Activated naive CD4-positive, alpha-beta T cell treated with anti-CD3 and anti-CD28 coated beads, Interleukin-2, amount 50 U/mL, for 16 hours (primary cell): ENCODE results near the gene EHBP1.
"Not testable (repeated sequence)": the region's sequence is repeated elsewhere in the genome, so short reads cannot be mapped to it uniquely, and the experiment has no call there.

ENCODE experiments used
- DNase-seq: peaks from one replicate; pipeline ENCODE4 v3.0.0-alpha.2; 2020

EHBP1 gene

DNA sequence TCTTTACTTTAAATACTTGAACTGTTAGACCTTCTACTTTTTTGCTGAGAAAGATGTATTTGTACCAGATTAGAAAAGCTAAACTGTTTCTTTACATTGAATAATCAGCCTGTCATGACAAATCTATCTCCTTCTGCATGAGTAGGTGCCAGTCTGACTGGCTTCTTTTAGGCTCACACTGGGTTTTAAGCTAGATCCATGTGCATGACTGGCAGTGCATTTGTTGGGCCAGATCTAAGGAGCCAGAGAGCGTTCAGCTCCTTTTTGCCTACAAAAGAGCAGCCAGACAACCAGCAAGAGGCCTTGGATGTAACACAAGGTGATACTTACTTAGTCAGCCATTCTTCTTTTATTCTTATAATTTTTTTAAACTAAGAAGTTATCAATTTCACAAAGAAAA, 263.2 kb downstream of the EHBP1 start:
- DNase-seq = no peak

DNA sequence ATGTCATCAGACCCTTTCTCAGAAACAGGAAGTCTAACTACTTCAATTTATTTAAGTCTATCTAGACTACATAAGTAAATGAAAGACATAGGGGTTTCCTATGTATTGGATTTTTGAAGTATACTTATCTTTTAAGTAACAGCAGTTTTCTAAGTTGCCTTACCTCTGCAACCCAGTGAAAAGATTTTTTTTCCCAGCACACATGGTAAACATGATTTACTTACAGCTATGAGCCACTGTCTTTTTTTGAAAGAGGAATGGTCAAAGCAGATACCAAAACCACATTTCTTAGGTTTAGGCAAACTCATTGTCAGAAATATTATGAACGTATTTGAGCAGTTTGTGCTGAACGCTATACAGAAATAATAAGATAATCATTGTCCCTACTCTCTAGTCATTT, 266.4 kb downstream of the EHBP1 start:
- no peak for DNase-seq

DNA sequence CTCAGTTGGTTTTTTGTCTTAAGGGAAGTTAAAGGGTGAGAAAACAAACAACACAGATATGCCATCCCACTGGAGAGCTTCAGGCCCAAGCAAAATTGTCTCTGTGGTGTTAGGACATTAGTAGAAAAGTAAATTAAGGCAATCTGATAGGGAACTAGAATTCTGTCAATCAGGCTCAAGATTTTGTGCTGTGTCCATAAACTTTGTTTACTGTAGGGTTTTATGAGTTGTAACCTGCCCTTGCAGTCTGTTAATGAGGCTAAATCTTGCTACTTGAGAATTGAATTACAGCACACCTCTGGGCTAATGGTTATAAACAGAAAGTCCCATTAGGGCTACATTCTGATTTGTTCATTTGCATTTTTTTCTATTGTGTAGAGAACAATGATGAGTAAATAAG, 267.1 kb downstream of the EHBP1 start:
- no peak for DNase-seq

DNA sequence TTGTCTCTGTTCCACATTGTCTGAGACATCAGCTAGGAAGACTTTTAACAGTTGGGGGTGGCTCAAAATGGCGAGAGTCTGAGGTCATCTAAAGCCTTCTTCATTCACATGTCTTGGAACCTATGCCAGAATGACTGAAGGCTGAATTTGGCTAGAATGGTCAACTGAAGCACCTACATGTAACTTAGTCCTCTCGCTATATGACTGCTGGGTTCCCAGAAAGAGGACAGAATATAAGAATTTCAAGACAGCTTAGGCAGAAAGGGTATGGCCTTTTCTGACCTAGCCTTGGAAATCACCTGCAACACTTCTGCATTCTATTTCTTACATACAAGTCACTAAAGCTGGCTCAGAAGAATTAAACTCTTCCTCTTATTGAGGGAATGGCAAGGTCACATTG, 269.5 kb downstream of the EHBP1 start:
- DNase-seq = no peak

DNA sequence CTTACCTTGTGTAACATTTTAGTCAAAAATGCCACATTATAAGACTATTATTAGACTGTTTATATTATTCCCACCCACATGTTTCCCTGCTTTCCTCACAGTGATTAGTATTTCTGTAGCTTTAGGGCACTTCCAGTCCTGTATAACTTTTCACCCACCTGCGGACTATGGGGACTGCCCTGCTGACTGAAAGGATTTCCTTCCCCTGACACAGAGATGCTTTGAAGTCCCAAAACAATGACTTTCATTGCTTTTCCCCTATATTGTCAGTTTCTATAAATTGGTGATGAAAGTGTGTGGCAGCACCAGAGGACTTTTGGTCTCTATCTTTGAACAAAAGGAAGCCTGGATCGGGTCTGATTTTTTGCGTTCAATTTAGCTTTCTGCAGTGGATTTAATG, 286.1 kb downstream of the EHBP1 start:
- no peak for DNase-seq

DNA sequence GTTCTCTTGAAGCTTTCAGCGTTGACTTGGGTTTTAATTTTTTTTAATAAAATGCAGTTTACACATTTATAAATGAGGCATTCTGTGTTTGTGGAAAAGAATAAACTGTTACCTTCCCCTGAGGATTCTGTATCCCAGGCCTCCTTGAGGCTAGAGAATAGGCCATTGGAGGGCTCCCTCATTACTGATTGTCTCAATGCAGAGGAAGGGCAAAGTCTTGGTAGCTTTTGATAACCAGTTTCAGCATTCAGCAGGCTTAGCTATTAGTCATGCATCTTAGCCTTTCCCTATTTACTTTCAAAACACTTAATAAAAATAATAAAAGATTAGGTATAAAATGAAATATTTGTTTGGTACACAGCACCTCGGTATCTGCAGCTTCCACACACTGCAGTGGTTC, 287.0 kb downstream of the EHBP1 start:
- no peak for DNase-seq

DNA sequence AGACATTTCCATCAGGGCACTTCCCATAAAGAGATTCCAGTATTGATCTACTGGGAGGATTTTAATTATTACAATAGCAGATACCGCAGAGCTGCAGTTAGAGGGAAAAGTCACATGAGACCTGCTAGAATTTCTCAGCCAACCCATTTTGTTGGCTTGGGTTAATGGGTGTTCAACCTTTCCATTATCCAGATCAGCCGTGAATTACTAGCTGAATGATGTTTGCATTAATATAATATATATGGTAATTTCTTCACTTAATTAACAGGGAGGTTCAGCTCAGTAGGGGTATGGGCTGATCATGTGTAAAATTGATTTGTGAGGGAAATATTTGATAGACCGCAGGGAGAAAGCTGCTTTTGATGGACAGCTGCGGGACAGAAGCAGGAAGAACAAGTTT, 288.7 kb downstream of the EHBP1 start:
- no peak for DNase-seq

DNA sequence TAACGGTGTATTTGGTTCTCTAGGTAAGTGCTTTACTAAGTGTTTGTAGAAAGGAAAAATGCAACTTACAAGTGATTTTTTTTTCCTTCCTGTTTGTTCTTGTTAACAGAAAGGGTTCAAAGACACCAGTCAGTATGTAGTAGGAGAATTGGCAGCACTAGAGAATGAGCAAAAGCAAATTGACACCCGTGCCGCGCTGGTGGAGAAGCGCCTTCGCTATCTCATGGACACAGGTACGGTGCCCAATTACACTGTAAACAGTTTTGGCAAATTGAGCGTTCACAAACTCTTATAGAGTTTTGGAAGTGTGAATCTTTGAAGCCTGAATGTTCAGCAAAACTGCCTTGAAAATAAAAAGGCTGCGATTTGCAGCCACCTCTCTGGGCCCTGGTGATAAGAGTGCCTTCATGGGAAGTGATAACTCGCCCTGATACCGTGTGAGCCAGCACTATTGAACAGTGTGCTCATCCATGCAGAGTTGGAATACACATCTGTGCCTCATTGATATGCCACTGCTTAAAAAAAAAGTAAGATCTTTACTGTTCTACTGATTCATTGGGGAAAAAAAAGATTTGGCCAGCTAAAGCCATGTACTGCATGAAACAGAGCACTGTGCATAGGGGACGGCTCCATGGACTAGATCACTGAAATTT, 291.1 kb downstream of the EHBP1 start:
- DNase-seq = no peak

DNA sequence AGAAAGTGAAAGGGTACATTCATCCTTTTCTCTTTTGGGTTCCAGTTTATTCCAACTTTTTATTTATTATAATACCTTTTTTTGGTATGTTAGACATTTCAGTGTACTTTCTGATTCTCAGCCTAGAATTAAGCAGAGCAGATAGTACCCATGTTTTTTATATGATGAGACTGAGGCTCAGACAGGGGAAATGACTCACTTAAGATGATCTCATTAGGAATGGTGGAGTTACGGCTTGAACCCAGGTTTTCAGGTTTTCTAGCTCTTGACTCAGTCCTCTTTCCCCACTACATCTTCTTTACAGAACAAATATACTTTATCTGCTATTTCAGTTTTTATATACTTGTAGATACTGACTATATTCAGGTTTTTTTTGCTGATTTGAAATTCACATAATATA, 293.4 kb downstream of the EHBP1 start:
- no peak for DNase-seq

DNA sequence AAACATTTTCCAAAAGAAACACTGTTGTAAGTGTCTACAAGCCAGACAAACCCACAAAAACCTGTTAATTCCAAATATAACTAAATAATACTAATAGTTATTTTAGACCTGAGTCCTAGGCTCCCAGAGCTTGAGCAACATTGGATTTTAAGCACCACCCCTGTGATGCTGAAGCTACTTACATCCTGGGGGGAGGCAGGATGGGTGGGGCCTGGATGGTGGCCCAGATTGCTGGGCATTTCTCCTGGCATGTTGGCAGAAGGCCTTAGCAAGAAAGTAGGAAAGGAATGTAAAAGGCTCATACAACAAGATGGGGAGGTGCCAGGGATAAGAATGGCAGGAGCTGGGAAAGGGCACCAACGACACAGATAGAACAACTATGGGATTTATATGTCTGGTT, 294.4 kb downstream of the EHBP1 start:
- DNase-seq = no peak

DNA sequence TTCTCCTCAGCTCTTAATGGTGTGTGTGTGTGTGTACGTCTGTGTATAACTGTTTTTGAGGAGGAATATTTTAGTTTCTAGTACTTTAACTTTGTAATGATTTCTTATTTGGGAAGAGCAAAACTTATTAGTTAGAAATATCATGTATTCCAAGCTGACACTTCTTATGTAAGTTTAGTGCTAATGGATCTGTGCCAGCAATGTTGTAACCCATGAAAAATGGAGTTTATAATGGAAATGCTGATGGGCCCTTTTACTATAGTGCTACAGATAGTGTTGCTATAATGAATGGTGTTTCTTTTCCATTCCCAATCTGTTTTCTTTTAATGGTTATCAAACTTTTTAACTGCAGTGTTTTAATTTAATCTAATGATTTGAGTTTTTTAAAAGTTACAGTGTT, 295.3 kb downstream of the EHBP1 start:
- DNase-seq = no peak

DNA sequence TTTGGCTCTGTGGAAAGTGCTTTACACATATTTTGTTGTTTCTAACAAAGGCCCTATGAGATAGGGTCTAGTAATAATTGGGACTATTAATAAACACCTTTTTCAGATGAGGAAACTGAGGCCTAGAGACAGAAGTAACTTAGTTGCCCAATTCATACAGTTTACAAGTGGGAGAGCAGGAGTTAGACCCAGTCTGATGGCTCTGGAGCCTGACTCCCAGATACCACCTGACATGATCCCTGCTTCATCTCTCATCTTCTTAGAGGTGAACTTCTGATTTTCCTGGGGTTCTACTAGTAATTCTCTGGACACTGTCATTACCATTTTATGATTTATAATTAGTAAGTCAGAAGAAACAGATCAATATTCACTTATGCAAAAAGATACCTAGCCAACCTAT, 296.1 kb downstream of the EHBP1 start:
- no peak for DNase-seq

DNA sequence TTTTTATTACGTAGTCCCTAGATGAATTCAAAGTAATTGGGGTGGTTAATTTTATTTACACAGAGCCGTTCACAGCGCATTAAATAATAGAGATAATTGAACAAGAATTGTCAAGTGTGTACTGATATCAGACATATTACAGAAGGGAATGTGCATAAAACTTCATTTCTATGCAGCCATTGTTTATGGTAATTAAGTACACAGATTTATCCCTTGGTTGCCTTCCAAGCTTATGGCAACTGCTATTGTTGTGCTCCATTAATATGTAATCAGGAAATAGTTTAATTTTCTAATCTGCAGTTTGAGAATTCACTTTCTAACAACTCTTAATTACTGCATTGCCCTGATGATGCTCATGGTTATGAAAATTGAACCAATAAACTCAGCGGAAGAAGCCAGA, 297.8 kb downstream of the EHBP1 start:
- DNase-seq = no peak

DNA sequence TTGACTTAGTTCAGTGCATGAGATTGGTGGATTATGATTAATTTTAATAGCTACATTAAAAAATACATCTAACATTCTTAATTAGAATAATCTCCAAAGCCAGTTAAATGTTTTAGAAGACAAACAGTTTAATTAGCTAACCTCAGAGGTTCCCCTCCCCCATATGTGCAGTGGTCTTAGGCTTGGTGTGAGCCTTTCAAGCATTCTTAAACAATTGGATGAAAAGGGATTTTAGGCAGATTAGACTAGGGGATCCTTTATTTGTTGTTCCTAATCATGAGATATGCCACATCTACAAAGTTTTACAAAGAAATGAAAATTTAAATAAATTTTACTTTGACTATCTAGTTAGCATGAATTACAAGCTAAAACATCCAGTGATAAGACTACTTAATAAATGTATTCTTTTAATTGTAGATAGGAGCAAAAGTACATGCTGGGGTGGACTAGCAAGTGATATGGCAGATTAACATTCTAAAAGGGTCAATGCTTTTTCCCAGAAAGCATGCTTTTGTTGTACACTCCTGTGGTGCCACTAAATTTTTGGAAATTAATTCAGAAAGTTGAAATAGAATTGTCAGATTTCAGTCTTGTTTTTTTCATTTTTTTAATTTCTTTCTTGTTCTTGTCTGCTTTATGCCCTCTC, 302.4 kb downstream of the EHBP1 start:
- no peak for DNase-seq

DNA sequence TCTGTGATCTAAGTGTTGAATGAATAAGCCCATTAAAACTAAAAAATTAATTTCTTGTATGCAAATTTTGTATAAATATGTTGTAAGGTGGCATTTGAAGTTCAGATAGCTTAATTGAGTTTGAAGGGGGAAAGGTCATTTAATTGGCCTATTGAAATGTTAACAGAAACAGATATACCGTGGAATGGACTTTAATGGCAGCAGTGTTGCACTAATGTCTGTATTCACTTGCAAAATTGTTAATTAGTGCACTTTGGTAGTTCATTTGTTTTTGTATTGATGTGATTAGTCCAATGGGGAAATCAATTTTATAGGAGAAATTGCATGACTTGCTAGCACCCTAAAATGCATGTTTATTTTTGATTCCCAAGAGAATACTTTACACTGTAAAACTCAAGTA, 303.3 kb downstream of the EHBP1 start:
- no peak for DNase-seq

DNA sequence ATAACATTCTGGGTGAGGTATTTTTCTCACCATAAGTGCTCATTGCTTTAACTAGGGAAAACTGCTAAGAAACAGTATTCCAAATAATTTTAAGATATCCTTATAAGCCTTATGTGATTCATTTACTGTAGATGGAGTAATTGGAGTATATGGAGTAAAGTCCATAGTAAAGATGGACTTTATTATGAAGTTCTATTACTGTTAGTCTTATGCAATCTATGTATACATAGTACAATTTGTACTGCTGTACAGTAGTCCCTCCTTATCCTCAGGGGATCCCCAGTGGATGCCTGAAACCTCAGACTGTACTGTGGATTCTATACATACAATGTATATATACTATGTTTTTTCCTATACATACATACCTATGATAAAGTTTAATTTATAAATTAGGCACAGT, 304.0 kb downstream of the EHBP1 start:
- no peak for DNase-seq

DNA sequence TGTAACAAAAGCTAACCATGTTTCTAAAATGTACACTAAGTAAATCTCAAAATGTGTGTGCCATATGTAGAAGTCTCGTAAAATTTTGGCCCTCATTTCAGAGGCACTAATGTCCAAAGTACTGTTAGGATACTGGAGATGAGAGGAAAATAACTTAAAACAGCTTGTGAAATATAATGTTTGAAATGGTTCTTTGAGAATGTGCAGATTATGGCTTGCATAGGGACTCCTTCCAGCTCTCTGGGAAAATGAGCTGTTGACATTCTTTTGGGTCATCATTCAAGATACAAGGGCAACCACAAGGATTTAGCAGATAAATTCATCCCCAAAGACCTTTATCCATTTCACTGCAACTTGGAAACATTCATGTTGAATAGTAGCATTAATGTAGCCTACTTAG, 307.0 kb downstream of the EHBP1 start:
- no peak for DNase-seq

DNA sequence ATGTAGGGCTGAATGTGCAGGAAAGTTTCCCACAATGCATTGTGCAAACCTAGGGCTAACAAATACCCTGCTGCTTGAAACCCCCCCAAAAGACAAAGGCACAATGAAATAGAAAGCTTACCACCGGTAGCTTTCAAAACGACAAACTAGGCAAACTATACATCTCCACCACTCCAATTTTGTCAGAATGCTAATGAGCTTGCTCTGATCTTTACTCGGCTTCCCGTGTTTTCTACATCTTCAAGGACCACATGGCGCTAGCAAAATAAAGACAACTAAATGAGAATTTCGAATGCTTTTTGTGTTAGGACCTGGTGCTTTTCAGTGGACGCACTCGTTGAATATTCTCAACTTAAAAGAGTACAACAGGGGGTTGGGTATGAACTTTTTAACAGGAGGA, 307.9 kb downstream of the EHBP1 start:
- no peak for DNase-seq

DNA sequence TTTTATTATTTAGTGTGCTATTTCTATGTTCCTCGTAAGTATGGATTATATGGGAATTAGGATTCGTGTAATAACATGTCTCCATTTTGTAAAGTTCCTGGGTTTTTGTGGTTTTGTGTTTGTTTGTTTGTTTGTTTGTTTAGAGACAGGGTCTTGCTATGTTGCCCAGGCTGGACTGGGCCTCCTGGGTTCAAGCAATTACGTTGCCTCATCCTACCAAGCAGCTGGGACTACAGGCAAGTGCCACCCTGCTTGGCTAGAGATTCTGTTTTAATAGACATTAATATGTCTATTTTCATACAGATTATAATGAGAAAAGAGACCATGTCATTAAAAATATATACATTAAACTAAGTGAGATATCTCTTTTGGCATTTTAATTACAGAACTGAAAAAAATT, 309.9 kb downstream of the EHBP1 start:
- DNase-seq = no peak

DNA sequence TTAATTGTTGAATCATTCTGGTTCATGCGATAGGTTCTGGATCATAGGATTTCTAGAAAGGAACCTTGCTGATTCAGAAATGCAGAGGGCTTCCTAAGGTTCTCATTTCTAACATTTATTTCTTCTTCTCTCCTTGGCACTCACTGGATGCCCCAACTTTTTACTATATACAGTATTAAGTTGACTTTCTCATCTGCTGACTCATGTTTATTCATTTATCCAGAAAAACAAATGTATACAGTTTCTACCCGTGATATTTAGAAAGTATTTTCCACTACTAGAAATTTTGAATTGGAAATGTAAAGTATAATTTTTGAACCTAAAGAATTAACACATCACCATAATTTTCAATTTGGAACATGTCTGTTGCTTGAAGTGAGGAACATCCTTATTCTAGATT, 312.9 kb downstream of the EHBP1 start:
- no peak for DNase-seq

DNA sequence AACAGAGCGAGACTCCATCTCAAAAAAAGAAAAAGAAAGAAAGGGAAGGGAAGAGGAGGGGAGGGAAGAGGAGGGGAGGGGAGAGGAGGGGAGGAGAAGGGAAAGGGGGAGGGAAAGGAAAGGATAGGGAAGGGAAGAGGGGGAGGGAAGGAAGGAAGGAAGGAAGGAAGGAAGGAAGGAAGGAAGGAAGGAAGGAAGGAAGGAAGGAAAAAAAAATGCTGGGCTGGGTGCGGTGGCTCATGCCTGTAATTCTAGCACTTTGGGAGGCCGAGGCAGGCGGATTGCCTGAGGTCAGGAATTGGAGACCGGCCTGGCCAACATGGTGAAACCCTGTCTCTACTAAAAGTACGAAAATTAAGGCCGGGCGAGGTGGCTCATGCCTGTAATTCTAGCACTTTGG, 314.2 kb downstream of the EHBP1 start:
- DNase-seq = not testable (repeated sequence)

DNA sequence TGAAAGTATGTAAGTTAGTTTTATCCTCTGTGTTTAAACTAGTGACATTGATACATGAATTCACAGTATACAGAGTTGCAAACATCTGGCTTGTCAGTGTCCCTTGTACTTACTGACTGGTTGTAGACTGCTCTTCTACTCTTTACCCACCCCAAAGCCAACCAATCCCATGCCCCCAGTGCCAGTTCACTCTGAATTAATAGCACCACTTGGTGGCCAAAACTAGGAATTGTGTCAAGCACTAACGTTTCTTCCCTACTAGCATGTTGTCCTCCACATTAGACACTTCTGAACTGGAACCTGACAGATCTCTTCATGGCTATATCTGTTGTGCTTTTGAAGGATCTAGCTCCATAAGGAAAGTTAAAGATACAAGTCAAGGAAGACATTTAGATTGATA, 317.9 kb downstream of the EHBP1 start:
- no peak for DNase-seq

DNA sequence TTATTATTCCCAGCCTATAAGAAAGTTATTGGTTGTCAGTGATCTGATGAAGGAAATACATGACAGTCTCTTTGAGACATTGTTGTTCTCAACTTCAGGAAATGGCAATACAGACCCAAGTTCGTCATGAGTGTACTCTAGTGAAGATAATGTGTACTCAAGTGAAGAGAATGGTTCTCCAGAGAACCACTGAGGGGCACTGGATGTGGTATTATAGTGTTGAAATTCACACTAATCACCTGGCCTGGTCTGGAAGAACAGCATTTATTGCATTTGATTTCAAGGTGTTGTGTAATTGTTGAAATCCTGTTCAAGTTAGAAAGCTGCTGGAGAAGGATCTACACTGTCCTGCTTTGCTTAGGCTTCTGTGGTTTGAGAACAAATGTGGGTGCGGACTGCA, 321.7 kb downstream of the EHBP1 start:
- DNase-seq = no peak

DNA sequence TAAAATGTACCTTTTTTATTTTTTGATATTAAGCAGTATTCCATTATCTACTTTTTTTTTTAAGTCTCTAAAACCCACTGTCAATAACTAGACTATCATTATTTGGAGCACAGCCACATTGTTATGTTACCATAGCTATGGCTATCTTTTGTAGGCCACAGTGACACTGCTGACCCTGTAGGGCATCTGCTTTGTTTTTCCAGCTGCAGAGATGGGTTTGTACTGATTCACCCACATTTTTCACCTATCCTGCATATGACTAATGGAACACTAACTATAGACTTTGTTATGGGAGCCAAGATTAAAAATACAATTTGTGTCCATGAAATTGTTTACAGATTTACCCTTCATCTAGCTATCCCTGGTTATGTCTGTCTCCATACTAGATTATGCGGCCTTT, 323.5 kb downstream of the EHBP1 start:
- DNase-seq = no peak

DNA sequence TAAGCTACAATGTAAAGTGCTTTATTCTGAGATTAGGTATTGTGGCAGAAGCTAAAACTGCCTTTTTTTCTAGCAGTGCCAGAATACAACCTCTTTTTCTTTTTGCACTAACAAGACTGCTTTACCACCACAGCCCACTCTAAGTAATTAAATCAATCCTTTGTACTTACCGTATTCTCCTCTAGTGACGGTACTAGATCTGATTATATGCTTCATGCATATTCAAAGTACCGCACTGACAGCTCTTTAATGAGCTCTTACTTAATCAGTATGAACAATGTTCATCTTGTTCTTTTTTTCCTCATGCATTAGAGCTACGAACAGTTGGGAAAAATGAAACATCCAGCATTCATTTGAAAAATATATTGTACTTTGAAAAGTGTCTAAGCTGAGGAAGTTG, 329.0 kb downstream of the EHBP1 start:
- no peak for DNase-seq
